DLD1 (cell line): ENCODE results near the gene SCAP.

Experiments
- in situ Hi-C: cut with HindIII; loops from 2 replicates; pipeline ENCODE4 v1.10.0; 2017; ENCODE audit warnings: low sequenced_read_pairs

Gene SCAP

GRCh38 chr3:47433796-47434195 lies 41.9 kb downstream of the SCAP start:
- in situ Hi-C loops = no loop called here

- in situ Hi-C loops = no loop called here
Measured at GRCh38 chr3:47432673-47433072, 43.1 kb downstream of the SCAP start.

GRCh38 chr3:47431225-47431624 lies 44.5 kb downstream of the SCAP start:
- in situ Hi-C loops = no loop called here

- in situ Hi-C loops = no loop called here
Measured at GRCh38 chr3:47430606-47431005, 45.1 kb downstream of the SCAP start.

GRCh38 chr3:47429476-47430270 lies 46.1 kb downstream of the SCAP start:
- in situ Hi-C loops = no loop called here

- in situ Hi-C loops = no loop called here
Measured at GRCh38 chr3:47428662-47429061, 47.1 kb downstream of the SCAP start.

- in situ Hi-C loops = no loop called here
Measured at GRCh38 chr3:47427866-47428265, 47.9 kb downstream of the SCAP start.

GRCh38 chr3:47425959-47426358 lies 49.8 kb downstream of the SCAP start:
- in situ Hi-C loops = no loop called here

GRCh38 chr3:47425383-47425778 lies 50.4 kb downstream of the SCAP start:
- in situ Hi-C loops = no loop called here

GRCh38 chr3:47424434-47425382 lies 51.0 kb downstream of the SCAP start:
- in situ Hi-C loops = no loop called here

- in situ Hi-C loops = no loop called here
Measured at GRCh38 chr3:47423548-47424145, 52.1 kb downstream of the SCAP start.

GRCh38 chr3:47422743-47423142 lies 53.0 kb downstream of the SCAP start:
- in situ Hi-C loops = no loop called here

- in situ Hi-C loops = no loop called here
Measured at GRCh38 chr3:47421741-47422649, 53.7 kb downstream of the SCAP start.

GRCh38 chr3:47420511-47421484 lies 54.9 kb downstream of the SCAP start:
- in situ Hi-C loops = no loop called here

GRCh38 chr3:47420044-47420430 lies 55.7 kb downstream of the SCAP start:
- in situ Hi-C loops = no loop called here

- in situ Hi-C loops = no loop called here
Measured at GRCh38 chr3:47419083-47420043, 56.4 kb downstream of the SCAP start.

GRCh38 chr3:47418167-47419082 lies 57.3 kb downstream of the SCAP start:
- in situ Hi-C loops = no loop called here
